ENCODE results near the gene AUTS2.

Gene AUTS2

DNA sequence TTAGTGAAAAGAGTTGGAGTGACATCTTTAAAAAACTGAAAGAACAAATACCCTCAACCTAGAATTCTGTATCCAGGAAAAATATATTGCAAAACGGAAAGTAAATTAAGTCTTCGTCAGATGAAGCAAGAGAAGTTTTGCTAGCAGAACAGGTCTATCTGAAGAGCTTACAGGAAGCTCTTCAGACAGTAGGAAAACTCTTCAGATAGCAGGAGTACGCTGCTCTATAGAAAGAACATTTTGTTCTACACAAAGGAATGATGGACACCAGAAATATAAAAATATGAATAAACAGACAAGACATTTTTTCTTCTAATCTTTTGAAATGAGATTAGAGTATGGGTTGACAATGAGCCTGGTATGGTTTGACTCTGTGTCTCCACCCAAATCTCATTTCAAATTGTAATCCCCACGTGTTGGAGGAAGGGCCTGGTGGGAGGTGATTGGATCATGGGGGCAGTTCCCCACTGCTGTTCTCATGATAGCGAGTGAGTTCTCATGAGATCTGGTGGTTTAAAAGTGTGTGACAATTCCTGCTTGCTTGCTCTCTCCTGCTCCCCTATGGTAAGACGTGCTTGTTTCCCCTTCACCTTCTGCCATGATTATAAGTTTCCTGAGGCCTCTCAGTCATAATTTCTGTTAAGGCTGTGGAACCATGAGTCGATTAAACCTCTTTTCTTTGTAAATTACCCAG, 567.3 kb downstream of the AUTS2 start:
- no peak for TF ChIP-seq EZH2phosphoT487 (conservative IDR thresholded peaks at IDR 0.05; ENCODE audit: low read length)
- TF ChIP-seq, protein P1, sequence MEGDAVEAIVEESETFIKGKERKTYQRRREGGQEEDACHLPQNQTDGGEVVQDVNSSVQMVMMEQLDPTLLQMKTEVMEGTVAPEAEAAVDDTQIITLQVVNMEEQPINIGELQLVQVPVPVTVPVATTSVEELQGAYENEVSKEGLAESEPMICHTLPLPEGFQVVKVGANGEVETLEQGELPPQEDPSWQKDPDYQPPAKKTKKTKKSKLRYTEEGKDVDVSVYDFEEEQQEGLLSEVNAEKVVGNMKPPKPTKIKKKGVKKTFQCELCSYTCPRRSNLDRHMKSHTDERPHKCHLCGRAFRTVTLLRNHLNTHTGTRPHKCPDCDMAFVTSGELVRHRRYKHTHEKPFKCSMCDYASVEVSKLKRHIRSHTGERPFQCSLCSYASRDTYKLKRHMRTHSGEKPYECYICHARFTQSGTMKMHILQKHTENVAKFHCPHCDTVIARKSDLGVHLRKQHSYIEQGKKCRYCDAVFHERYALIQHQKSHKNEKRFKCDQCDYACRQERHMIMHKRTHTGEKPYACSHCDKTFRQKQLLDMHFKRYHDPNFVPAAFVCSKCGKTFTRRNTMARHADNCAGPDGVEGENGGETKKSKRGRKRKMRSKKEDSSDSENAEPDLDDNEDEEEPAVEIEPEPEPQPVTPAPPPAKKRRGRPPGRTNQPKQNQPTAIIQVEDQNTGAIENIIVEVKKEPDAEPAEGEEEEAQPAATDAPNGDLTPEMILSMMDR (IDR thresholded peaks at IDR 0.05; ENCODE audit: insufficient read depth, low read length, poor library complexity, severe bottlenecking) = no peak
- Histone ChIP-seq H3K9me2 (replicated peaks; ENCODE audit: insufficient read depth, low read length) (no peaks in the 10 kb centered on the region), H3K9me3 (ENCODE audit: insufficient read depth, low read length) (0 out of 2 replicates have a peak, but pooled peaks cover 6% of the 10 kb centered on the region), H3K36me3 (ENCODE audit: low read length) (0 out of 2 replicates have a peak, but pooled peaks cover 3% of the 10 kb centered on the region), H3K4me3 (ENCODE audit: insufficient read depth, low read length, poor library complexity, severe bottlenecking) (no peak overlapping the region), H3K79me2 (ENCODE audit: insufficient read depth, low read length) (no peaks in the 10 kb centered on the region), H3F3A (ENCODE audit: insufficient read depth) (no peaks in the 10 kb centered on the region), H4K20me1 (ENCODE audit: low read depth, low read length) (no peaks in the 10 kb centered on the region), H2AFZ (ENCODE audit: low read depth, low read length, severe bottlenecking) (no peak overlapping the region), H3K27me3 (ENCODE audit: low read length) (no peaks in the 10 kb centered on the region), H3K4me2 (ENCODE audit: low read depth, low read length, poor library complexity, severe bottlenecking) (no peak overlapping the region), H3K27ac (ENCODE audit: low read depth, low read length) (no peak overlapping the region), H3K9ac (ENCODE audit: low read length) (no peak overlapping the region)

DNA sequence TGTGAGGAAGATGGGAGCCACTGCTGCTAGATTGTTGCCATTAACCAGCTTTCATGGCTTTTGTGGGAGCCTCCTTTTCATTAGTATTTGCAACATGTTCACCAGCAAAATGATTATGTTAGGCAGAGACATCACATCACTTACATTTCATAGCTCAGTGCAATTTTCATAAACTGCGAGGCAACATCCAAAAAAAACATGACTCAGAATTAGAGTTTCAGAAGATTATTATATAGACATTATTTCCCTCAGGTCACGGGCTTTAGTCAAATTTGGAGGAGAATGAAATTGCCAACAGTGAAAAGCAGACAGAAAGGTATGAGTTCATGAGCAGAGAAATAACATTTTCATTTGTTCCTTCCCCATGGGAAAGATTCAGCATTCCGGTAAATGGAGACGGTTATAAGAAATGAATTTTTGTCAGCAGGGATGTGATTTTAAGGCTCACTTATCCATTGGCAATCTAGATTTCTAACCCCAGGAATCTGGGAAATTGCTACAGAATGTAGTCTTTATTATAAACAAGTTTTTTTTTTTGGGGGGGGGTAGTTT, 573.2 kb downstream of the AUTS2 start:
- Histone ChIP-seq H3K27ac (ENCODE audit: low read depth, low read length) (no peak overlapping the region), H3F3A (ENCODE audit: insufficient read depth) (no peaks in the 10 kb centered on the region)
- no peak for TF ChIP-seq EZH2phosphoT487 (conservative IDR thresholded peaks at IDR 0.05; ENCODE audit: low read length)
- TF ChIP-seq, protein P1 (IDR thresholded peaks at IDR 0.05; ENCODE audit: insufficient read depth, low read length, poor library complexity, severe bottlenecking) = no peak

DNA sequence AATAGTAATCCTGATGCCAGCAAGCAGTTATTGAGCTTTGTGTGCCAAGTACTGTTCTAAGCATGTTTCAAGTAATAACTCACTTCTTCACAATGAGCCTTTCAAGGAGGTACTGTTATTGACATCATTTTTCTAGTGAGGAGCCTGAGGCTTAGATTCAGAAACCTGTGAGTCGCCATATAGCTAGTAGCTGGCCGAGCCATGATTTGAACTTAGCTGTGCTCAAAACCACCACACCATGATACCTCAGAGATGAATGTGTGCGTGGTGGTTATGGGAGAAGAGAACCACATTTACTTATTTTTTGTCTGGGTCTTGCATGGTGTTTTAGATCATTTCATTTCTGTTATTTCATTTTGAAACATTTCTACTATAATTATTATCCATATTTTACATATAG, 578.9 kb downstream of the AUTS2 start:
- no peak overlapping the region for H2AFZ ChIP-seq (ENCODE audit: low read depth, low read length, severe bottlenecking)
- no peaks in the 10 kb centered on the region for H4K20me1 ChIP-seq (ENCODE audit: low read depth, low read length)
- TF ChIP-seq, protein P1 (IDR thresholded peaks at IDR 0.05; ENCODE audit: insufficient read depth, low read length, poor library complexity, severe bottlenecking) = no peak
- no peak for TF ChIP-seq EZH2phosphoT487 (conservative IDR thresholded peaks at IDR 0.05; ENCODE audit: low read length)
- no peaks in the 10 kb centered on the region for H3K79me2 ChIP-seq (ENCODE audit: insufficient read depth, low read length)
- no peak overlapping the region for H3K4me3 ChIP-seq (ENCODE audit: insufficient read depth, low read length, poor library complexity, severe bottlenecking)
- H3K9ac ChIP-seq (ENCODE audit: low read length) = no peak overlapping the region
- H3K4me2 ChIP-seq (ENCODE audit: low read depth, low read length, poor library complexity, severe bottlenecking) = peak overlapping the region; percentile 21
- no peaks in the 10 kb centered on the region for H3K27me3 ChIP-seq (ENCODE audit: low read length)
- no peak overlapping the region for H3K27ac ChIP-seq (ENCODE audit: low read depth, low read length)
- no peaks in the 10 kb centered on the region for H3K9me2 ChIP-seq (replicated peaks; ENCODE audit: insufficient read depth, low read length)
- H3K9me3 ChIP-seq (ENCODE audit: insufficient read depth, low read length) = no peaks in the 10 kb centered on the region
- no peaks in the 10 kb centered on the region for H3K36me3 ChIP-seq (ENCODE audit: low read length)
- no peaks in the 10 kb centered on the region for H3F3A ChIP-seq (ENCODE audit: insufficient read depth)

More for the DNA sequence above, 573.2 kb downstream of the AUTS2 start:
- H3K4me3 ChIP-seq (ENCODE audit: insufficient read depth, low read length, poor library complexity, severe bottlenecking) = no peak overlapping the region
- H3K4me2 ChIP-seq (ENCODE audit: low read depth, low read length, poor library complexity, severe bottlenecking) = no peak overlapping the region
- no peaks in the 10 kb centered on the region for H3K9me2 ChIP-seq (replicated peaks; ENCODE audit: insufficient read depth, low read length)
- H3K9me3 ChIP-seq (ENCODE audit: insufficient read depth, low read length) = 0 out of 2 replicates have a peak, but pooled peaks cover 4% of the 10 kb centered on the region
- no peaks in the 10 kb centered on the region for H3K27me3 ChIP-seq (ENCODE audit: low read length)
- no peaks in the 10 kb centered on the region for H3K79me2 ChIP-seq (ENCODE audit: insufficient read depth, low read length)
- H2AFZ ChIP-seq (ENCODE audit: low read depth, low read length, severe bottlenecking) = no peak overlapping the region
- no peak overlapping the region for H3K9ac ChIP-seq (ENCODE audit: low read length)
- no peaks in the 10 kb centered on the region for H4K20me1 ChIP-seq (ENCODE audit: low read depth, low read length)
- H3K36me3 ChIP-seq (ENCODE audit: low read length) = 0 out of 2 replicates have a peak, but pooled peaks cover 3% of the 10 kb centered on the region

Data from SU-DHL-6 (cell line).